ENCODE measurements around the gene TTC32.
"Not testable (repeated sequence)": the region's sequence is repeated elsewhere in the genome, so short reads cannot be mapped to it uniquely, and the experiment has no call there.

The TTC32 gene

DNA sequence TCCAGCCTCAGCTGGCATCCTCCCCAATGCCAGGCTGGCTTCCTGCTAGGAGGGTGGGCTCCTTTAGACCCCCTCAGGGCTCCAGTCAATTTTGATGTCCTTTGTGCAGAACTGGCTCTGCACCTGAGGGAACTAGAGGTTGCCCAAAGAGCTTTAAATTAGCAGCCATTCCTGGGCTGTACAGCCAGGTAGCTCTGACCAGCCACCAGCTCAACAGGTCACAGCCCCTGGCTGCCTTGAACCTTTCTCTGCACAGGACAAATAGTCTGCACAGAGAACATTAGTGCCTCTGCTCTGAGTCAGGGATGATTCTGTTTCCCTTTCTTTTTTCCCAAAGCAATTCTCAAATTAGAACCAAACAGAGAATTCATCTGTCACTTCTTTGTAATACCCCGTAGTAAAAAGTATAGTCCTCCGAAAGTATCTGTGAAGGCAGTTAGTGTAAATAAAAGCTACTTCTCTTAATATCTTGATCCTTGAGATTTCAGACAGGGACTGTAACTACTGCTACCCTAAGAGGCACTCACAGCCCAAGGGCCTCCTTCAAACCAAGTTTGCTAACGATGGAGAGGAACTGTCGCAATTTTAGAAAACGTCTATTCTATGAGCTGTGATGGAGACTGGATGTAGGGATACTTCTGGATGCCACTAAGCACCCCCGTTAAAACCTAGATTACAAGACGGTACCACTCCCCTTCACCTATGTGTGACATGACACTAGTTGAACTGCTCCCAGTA lies 3.0 kb downstream of the TTC32 start:
- DNase-seq, result no peak

DNA sequence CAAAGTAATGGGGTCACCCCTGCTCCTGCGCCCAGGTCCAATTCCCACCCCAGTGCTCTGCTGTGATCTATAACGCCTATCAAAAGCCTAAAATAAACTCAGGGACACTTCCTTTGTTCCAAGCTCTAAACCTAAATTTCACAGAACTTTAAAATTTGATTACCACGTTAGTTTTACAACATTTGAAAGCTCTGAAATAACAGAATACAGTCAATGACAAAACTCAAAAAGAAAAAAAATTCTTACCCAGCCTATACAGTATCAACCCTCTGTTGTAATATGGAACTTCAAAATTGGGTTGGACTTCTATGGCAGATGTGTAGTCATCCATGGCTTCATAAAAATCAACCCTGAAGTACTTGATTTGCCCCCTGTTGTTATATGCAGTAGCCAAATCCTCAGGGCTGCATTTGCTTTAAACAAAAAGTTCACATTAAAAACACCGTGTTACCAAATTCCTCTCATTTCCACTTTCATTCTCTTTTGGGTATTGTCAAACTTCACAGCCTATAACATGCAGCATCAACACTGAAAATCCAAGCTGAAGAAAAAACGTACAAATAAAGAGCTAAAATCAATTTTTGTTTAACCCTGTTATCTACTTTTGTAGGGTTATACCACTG lies 4.0 kb downstream of the TTC32 start:
- DNase-seq, result no peak

DNA sequence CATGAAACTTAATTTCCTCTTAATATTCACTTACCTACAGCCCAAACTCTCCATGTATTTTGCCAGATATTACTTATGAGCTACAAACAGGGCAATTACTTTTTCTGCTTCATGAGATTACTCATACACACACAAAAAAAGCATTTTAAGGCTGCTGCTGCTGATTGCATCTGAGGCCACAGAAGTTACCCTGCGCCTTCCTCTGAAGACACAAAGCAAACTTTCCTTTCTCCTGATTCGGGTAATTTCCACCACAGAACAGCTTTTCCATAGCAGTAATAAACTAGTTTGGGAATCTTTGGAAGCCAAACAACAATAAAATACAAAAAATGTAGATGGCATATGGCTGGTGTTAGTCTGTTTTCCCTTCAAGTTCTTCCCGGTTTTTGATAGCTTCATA lies 6.2 kb downstream of the TTC32 start:
- no peak for DNase-seq

DNA sequence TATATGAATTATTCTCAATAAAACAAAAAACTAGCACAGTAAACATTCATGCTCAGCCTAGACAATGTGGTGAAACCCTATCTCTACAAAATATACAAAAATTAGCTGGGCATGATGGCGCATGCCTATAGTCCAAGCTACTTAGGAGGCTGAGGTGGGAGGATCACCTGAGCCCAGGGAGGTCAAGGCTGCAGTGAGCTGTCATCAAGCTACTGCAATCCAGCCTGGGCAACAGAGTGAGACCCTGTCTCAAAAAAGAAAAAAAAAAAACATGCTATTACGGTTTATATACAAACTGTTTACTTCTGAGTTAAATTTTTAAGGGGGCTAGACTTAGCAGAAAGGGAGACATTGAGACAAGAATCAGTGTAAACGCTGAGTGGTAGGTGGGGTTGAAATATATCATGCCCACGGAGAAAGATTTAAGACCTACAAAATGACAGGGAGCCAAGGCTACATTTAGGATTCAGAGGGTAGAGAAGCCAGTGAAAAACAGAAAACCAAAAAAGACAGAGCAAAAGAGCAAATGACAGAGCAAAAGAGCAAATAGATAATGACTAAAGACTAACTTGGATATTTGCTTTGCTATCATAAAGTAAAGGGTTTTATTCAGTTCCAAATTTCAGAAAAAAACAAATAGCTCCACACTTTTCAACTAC lies 7.5 kb downstream of the TTC32 start:
- no peak for DNase-seq

DNA sequence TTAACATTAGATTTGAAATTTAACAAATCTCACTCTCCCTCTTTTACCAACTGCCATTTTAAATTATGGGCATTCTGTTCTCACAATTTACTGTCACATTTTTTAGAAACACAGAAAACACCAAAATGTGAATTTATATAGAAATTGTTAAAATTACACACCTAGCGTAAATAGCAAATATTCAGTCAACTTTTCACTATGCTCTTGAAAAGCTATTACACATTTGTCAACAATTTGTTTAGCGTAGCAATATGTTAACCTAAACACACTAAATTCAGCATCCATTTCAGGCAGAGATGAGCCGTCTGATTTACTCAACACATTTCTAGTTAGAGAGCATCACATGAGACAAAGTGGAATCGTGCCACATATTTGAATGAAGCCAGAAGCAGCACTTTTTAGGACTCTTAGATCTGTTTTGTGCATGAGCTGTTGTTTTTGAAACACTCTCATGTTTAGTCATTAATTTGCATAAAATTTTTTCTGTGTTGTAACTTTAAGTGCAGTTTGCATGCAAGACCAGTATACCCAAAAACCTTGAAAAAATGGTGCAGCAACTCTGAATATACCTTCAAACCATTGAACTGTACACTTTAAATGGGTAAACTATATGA lies 8.2 kb downstream of the TTC32 start:
- DNase-seq, result no peak

DNA sequence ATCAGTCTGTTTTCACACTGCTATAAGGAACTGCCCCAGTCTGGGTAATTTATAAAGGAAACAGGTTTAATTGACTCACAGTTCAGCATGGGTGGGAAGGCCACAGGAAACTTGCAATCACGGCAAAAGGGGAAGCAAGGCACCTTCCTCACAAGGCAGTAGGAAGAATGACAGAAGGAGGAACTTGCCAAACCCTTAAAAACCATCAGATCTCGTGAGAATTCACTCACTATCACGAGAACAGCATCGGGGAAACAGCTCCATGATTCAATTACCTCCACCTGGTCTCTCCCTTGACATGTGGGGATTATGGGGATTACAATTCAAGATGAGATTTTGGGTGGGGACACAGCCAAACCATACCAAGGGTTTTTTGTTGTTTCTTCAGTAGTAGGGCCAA lies 9.8 kb downstream of the TTC32 start:
- peak; percentile 77 for DNase-seq

DNA sequence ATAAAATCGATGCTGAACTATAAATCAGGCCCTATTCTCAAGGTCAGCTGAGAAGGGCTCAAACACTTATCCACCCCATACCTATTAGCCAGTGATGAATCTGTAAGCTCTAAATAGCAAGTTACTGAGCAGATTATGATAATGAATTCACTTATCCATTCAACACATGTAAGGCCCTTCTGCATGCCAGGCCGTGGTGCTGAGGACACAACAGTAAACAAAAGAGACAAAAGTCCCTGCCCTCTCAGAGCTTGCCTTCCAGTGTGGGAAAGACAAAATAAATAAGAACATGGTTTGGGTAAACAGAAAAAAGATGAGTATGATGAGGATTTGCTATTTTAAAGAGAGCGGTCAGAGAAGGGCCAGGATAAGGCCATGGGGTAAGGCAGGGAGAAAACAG lies 11.7 kb downstream of the TTC32 start:
- no peak for DNase-seq

DNA sequence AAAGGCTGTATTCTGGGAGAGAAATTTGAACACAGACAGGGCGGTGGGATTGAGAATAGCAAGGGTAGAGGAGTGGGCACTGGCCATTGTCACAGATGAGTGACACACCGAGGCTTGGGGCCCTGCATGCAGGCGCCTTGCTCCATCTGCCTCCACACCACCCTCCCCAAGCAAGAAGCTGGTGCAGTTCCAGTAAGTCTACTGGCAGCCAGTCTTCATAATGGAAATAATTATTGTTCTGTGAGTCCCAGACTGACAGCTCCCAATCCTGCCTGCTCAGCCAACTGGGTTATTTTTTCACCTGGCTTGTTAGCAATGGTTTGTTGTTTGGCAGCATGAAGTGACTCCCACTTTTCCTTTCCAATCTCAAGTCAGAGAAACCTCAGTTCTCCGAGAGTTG lies 13.0 kb downstream of the TTC32 start:
- DNase-seq, result no peak

DNA sequence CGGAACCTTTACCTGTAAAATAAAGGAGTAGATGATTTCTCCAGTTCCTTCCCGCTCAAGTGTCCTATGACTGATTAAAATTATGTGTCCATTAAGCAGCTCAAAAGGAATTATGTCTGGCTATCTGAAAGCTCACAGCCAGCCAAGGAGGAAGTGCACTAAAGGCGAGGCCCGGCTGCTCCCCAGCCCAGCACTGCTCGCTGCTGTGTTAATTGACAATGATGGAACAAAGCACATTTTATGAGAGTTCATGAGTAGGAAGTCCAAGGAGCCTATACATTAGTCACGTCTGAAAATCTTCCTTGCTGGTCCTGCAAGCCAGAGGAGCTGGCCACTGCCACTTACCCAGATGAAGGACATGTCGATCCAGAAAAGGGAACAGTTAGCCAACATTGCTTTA lies 14.3 kb downstream of the TTC32 start:
- peak; percentile 22 for DNase-seq

DNA sequence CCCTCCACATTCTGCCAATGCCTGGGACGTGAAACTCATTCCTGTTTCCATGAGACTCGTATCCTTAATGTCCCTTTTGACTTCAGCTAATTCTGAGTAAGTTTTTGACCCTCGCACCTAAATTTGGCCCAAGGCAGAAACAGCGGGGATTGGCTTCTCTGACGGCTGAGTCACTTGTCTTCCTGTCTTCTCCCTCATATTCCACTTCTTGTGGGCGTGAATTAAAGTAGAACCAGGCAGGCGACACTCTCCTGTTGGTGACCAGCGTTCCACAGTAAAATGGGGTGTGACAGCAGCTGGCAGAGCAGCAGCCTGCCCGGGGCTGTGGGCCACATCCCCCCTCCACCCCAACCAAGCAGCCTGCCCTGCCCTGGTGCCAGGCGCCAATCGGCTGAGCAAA lies 15.5 kb downstream of the TTC32 start:
- no peak for DNase-seq

DNA sequence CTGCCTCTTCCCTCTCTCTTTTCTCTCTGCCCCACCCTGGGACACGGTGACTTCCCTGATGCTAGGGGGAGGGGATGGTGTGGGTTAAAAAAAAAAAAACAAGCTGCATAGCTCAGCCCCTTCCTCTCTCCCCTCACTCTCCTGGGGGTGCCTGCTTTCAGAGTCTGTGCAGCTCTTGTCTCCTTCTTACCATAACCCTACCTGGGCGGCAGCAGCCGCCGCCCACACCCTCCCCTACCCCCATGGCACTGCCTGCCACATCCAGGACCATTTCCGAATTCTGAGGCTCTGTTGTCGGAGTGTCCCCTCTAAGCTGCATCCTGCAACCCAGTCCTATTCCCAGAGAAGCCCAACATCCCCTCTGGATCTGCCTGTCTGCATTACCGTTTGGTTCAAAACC lies 16.0 kb downstream of the TTC32 start:
- DNase-seq, result no peak

DNA sequence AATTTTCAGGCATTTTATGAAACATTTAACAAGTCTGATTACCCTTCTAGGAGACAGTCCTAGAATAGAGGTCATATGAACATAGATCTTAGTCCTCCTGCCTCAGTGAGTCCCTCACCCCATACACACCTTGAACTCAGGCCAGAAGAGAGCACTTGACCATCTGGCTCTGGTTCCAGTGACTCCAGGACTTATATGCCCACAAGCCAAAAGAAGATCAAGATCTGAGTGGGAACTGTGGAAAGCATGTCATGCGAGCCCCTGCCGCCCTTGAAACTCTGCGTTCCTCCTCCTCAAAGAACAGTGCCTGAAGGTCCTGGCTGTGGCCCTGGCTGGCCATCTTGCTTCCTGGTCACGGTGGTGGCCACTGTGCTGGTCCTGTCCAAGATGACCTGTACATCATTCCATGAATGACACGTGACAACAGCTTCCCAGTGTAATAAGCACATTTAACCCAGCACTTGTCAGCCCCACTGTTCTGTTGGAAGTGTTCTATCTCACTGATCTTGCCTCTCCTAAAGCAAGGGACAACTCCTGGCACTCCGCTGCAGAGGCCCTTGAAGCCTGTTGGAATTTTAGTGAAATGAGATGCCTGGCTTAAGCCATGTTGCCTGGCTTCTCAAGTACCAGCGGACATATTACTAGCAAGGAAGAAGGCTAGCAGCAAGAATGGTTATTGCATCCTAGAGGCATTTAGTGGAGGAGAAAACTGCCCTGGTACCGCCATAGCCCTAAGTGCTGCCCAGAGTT lies 17.6 kb downstream of the TTC32 start:
- no peak for DNase-seq

DNA sequence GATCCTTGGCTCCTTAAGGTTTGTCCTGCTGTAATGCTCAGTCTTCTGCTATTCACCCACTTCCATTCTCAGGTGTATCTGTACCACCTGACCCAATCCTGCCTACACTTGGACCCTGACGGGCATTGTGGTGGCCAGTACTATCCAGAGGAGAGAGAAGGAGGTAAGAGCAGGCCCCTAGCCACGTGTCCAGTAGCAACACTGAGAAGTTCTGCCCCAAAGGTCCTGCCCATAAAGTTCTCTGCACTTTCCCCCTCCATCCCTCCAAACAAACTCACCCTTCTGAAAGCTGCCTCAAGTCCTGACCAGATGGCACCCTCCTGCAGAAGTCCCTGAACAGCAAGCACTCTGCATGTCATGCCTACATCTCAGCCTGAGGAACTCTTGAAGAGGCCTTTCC lies 18.3 kb downstream of the TTC32 start:
- DNase-seq, result no peak

DNA sequence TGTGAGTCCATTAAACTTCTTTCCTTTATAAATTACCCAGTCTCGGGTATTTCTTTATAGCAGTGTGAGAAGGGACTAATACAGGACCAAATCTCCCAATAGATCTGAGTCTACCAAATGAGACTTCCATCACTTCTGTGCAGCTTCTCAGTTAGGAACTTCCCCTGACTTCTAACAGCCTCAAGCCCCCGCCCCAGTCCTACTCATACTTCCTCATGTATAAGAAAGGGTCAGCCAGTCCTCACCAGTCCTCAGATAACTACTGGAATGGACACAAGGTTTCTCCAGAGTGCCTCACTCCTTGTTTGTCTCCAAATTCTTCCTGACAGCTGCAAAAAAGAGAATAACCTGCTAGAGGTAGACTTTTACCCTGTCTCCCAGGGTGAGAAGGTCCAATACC lies 19.5 kb downstream of the TTC32 start:
- no peak for DNase-seq

DNA sequence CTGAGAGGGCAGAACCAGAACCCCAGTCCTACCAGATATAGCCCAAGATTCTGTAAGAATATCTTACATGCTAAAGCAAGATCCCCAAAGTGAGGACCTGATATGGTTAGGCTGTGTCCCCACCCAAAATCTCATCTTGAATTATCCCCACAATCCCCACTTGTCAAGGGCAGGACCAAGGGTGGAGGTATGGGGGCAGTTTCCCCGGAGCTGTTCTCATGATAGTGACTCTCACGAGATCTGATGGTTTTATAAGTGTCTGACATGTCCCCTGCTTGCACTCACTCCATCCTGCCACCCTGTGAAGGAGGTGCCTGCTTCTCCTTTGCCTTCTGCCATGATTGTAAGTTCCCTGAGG lies 19.9 kb downstream of the TTC32 start:
- no peak for DNase-seq

DNA sequence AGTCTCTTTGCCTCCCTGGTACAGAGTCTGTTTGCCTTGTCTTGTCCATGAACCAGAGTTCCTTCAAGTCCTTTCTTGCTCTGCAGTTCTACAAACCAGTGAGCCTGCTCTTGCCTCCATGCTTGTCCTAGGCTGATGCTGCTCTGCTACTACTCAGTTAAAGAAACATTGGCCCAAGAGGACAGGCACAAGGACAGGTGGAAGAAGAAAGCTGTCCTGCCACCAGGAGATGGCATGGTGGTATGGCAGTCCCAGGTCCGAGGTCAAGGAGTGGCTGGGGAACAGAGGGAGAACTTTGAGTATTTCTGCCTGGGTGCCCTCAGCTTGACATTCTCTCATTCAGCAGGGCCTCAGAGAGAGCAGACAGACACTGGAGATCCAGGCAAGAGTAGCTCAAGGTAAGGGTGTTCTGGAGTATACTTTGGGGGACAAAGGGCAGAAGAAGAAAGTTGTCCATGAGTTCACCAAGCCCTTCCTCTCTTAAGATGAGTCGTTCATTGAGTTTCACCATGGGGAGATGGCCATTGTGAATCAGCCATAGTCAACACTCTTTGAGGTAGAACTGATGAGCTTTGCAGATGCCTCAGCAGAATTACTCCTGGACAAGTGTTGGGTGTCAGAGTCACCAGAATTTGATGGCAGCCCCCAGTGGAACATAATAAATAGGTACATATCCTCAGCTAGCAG lies 20.4 kb downstream of the TTC32 start:
- peak; percentile 38 for DNase-seq

DNA sequence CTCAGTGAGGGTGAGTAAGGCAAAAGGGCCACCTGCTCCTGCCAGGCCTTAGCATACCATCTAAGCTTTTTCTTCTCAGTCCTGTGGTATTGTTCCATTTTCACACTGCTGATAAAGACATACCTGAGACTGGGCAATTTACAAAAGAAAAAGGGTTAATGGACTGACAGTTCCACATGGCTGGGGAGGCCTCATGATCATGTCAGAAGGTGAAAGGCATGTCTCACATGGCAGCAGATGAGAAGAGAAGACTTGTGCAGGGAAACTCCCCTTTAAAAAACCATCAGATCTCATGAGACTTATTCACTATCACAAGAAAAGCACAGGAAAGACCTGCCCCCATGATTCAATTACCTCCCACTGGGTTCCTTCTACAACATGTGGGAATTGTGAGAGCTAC lies 21.6 kb downstream of the TTC32 start:
- DNase-seq, result not testable (repeated sequence)

DNA sequence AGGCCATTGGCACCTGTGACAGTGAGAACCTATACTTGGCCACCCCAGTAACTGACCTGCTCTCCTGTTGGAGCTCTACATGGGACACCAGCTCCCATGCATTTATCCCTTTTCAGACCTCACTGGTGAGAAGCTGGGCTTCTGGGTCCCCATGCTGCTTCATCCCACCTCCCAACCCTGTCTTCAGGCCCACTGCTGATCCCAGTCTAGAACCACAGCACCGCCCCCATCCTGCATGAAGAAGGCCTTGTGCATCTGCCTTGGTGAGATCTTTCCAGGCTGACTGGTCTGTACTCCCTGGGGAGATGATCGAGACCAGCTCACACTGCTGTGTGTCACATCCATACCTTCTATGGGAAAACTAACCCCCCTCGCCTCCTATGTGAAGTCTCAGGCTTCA lies 22.7 kb downstream of the TTC32 start:
- no peak for DNase-seq

DNA sequence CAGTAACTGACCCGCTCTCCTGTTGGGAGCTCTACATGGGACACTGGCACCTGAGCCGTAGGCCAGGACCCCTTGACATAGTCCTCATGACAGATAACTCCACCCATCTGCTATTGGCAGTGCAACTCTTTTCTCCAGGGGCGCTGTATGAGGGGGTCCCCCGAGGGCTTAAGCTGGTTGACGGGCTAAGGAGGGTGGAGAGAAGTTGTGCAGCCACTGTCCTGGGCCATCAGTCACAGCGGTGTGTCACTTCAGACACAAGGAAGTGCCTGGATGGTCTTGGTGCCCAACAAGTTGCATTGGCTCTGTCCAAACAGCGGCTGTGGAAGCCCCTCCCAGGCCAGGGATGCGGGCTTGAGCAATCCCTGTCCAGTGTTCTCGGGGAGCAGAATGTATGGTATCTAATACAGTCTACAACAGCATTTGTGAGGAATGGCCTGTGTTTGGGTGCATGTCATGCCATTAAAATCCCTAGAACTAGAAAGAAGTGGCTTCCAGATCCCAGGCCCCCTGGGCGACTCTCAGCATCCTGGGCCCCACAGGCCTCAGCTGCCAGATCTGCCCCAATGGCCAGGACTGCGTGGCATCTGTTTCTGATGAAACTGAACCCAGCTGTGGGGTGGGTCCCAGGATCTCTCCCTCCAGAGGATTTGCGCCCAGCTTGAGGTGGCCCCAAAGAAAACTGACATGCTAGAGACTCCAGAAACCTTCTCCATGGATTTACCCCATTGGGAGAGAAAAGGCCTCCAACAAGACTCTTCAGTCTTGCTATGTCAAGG lies 23.3 kb downstream of the TTC32 start:
- DNase-seq, result no peak

DNA sequence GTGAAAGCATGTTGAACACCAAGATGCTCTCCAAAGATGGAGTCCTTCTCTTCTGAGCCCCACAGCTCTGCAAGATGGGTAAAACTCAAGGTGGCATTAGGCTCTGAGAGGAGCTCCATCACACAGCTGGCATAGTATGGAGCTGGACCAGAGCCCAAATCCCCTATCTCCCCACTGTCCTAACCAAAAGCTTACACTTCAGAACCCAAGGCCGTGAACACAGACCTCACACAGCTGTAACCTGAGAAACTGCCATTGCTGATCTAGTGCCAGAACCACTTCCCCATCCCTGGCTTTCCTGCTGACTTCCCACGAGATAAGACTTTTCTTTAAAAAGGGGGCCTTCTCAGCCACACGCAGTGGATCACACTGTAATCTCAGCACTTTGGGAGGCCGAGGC lies 25.0 kb downstream of the TTC32 start:
- no peak for DNase-seq

DNA sequence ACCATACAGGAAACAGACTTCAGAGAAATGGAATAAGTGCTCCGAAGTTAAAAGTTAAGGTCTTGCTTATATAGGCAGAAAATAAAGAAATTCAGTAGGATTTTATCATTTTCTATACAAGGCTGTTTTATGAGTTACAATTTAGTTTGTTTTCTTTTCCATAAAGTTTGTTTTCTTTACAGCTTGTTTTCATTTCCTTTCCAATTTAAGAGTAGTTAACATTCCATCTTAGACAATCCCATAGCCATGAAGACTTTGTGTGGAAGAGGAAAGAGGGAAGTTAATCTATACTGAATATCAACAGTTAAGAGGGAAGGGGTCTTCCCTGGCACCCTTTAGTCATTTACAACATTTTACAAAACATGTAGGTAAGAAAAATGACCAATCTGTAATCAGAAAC lies 26.5 kb downstream of the TTC32 start:
- no peak for DNase-seq

DNA sequence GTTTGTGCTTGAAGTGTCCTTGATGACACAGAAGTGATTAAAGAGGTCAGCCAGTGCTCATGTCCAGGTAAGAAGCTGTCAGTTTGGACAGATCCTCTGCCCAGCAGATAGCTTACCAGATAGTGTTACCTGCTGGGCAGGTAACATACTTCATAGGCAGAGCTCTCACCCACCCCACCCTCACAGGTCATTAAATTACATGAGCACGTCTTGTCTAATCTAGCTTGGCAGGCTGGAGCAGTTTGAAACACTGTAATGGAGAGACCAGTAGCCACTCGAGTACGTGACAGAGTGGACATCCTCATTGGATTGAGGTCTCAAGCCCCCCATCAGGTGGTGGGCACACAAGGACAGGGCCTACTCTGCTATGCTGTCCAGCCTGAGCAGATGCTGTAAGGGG lies 27.1 kb downstream of the TTC32 start:
- DNase-seq, result no peak

Measured in suppressor macrophage treated with lipopolysaccharide for 4 hours (primary cell).